HG03521 (cell line): ENCODE results near the gene ZNF326.

Source experiments
- ATAC-seq: cut with Tn5 transposase; IDR thresholded peaks from one replicate; pipeline ENCODE4 v1.9.1; 2021; ENCODE audit warnings: mild to moderate bottlenecking, moderate library complexity; ENCODE audit not compliant: unreplicated experiment

Gene ZNF326, protein sequence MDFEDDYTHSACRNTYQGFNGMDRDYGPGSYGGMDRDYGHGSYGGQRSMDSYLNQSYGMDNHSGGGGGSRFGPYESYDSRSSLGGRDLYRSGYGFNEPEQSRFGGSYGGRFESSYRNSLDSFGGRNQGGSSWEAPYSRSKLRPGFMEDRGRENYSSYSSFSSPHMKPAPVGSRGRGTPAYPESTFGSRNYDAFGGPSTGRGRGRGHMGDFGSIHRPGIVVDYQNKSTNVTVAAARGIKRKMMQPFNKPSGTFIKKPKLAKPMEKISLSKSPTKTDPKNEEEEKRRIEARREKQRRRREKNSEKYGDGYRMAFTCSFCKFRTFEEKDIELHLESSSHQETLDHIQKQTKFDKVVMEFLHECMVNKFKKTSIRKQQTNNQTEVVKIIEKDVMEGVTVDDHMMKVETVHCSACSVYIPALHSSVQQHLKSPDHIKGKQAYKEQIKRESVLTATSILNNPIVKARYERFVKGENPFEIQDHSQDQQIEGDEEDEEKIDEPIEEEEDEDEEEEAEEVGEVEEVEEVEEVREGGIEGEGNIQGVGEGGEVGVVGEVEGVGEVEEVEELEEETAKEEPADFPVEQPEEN

GRCh38 chr1:89994805-89995597 is at the start of gene ZNF326:
TSS of gene ZNF326 (plus strand) at chr1:89995110. CDS start at chr1:89995258, 148 bp downstream.
- ATAC-seq = peak; percentile 96

GRCh38 chr1:89945852-89946476 is 48.9 kb upstream of the ZNF326 start:
- ATAC-seq = peak; percentile 59

GRCh38 chr1:89946532-89946931 is 48.4 kb upstream of the ZNF326 start:
- no peak for ATAC-seq

DNA sequence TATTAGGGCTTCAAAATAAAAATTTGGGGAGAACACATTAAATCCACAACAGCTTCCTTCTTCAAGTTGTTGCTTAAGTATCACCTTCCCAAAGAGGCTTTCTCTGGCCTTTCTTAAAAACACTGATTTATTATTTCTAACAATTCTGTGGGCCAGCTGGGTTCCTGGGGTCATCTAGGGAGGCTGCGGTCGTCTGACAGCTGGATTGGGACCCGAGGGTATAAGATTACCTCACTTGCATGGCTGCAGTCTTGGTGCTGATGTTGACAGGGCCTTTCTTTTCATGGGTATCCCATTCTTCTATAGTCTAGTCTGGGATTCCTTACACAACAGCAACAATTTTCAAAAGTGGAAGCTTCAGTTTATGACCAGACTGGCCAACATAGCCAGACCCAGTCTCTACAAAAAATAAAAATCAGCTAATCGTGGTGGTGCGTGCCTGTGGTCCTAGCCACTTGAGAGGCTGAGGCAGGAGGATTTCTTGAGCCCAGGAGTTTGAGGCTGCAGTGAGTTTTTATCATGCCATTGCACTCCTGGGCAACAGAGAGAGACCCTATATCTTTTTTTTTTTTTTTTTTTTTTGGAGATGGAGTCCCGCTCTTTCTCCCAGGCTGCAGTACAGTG is 46.1 kb upstream of the ZNF326 start:
- no peak for ATAC-seq

- no peak for ATAC-seq
Measured at GRCh38 chr1:89949991-89950624, 44.8 kb upstream of the ZNF326 start.

GRCh38 chr1:89950703-89951102 is 44.2 kb upstream of the ZNF326 start:
- no peak for ATAC-seq

- ATAC-seq = no peak
Measured at GRCh38 chr1:89951766-89952604, 42.9 kb upstream of the ZNF326 start.

DNA sequence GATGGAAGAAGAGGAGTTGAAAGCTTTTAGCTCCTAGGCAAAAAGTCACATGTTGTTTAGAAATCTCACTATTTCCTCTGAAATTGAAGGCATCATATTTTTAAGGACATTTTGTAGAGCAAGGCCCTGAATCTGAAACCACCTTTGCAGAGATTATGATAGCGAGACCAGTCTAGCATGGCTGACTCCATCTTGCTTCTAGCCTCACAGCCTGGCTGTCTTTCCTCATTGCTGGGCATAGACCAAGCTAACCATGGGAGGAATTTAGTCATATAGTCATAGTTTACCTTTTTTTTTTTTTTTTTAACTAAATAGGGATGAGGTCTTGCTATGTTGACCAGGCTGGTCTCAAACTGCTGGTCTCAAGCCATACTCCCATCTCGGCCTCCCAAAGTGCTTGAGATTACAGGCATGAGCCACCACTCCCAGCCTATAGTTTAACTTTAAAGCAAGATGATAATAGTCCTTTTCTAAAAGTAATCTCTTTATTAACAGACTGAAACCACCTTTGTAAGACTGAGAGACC is 42.2 kb upstream of the ZNF326 start:
- ATAC-seq = no peak

- peak; percentile 36 for ATAC-seq
Measured at GRCh38 chr1:89953131-89953626, 41.7 kb upstream of the ZNF326 start.

- no peak for ATAC-seq
Measured at GRCh38 chr1:89953929-89954328, 41.0 kb upstream of the ZNF326 start.

GRCh38 chr1:89954401-89954800 is 40.5 kb upstream of the ZNF326 start:
- ATAC-seq = no peak

DNA sequence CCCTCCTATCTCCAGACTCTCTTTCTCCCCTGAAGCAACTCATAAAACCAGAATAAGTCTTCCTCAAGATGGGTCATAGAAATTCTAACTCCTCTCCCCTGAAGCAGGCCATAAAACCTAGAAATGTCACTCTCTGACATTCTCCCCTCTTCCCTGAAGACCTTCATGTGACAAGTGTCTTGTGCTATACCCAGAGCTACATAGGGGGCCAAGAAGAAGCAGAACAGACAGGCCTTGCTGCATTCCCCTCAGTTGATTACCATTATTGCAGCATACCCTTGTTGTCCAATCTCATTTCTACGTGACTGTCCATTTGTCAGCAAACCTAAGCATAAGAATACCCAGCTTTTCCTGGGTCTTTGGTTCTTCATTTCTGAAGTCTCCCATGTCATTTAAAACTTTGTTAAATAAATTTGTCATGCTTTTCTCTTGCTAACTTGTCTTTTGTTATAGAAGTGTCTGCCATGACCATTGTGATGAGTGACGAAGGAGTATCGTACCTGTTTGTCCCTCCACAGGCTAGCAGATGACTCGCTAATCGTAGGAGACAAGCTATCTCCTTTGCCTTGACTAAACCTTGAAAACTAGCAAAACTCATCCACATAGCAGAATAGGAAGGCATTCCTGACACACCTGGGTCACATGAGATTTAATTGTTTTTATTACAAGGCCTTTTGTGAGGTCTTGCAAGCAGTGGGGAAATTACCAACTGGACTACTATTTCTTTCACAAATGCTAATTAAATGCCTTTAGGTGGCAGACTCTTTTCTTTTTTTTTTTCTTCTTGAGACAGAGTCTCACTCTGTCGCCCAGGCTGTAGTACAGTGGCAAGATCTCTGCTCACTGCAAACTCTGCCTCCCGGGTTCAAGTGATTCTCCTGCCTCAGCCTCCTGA is 39.4 kb upstream of the ZNF326 start:
- ATAC-seq = no peak

DNA sequence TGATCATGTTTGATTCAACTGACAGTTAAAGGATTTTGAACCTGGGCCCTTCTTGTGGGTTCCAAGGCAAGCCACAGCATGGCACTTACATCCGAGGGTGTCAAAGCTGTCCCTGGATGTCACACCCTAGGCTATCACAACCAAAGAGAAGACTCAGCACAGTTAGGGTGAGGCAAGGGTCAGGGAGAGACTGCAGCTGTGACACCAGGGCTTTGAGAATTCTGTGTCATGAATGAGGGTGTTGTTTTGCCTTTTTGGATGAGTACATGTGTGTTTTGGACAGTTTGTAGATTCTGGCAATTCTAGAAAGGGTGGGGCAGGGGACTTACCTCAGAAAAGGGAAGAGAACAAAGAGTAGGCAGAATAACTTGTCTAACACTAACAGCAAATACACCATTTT is 37.8 kb upstream of the ZNF326 start:
- ATAC-seq = no peak

DNA sequence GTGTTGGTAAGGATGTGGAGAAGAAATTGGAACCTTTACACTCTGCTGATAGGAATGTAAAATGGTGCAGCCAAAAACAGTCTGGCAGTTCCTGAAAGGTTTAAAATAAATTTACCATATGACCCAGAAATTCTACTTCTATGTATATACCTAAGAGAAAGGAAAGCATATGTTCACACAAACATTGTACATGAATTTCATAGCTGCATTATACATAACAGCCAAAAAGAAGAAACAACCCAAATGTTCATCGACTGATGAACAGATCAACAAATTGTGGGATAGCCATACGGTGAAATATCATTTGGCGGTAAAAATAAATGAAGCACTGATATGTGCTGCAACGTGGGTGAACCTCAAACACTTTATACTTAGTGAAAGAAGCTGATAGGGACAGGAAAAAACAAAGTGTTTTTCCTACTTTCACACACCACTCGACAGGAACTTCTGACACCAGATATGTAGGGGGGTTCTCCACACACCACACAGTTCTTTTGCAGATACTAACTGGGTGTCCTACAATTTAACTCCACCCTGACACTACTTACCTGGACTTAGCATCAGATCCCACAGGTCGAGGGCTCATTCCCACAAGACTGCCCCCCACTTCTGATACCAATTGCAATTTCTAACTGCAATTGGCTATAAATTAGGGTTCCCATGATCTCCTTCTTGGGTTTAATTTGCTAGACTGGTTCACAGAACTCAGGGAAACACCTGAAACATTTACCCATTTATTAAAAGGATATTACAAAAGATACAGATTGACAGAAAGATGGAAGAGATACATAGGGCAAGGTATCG is 35.9 kb upstream of the ZNF326 start:
- no peak for ATAC-seq

GRCh38 chr1:89959719-89960118 is 35.2 kb upstream of the ZNF326 start:
- no peak for ATAC-seq

GRCh38 chr1:89962024-89962741 is 32.7 kb upstream of the ZNF326 start:
- no peak for ATAC-seq

DNA sequence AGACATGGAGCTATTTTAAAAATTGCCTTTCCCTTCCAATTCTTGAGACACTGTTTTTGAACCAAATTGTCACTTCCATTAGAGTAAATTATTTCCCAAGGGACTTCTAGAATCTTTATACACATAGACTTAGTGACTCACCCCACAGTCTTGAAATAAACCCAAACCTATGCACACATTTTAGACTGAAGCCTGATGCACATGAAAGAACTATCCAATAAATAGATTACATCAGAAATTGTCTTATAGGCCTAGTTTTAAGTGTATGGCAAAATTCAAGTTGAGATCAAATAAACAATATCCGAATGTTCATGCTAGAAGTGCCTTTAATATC is 32.2 kb upstream of the ZNF326 start:
- no peak for ATAC-seq
